CD4-positive, alpha-beta T cell (primary cell): Measurements from ENCODE around the gene CCNQ. TPM values are rescaled to one million over a fixed set of nuclear protein-coding genes. Genes with fewer than 3 reads are reported as not detected.

Source experiments
- ATAC-seq: fragments of 200-7000 bp; cut with Tn5 transposase; one replicate; pipeline ENCODE4 v1.10.0; 2022; ENCODE audit warnings: mild to moderate bottlenecking; ENCODE audit not compliant: poor library complexity
- CTCF ChIA-PET: fragments of 350-600 bp; sonication (Branson Sonifier 250); formaldehyde crosslinking; loops from one replicate; lab custom pipeline; 2021; ENCODE audit warnings: antibody characterized with exemption, inconsistent platforms; lab: Charles Lee
- POLR2A ChIA-PET: fragments of 350-600 bp; sonication (Branson Sonifier 250); formaldehyde crosslinking; loops from one replicate; lab custom pipeline; 2021; ENCODE audit warnings: antibody characterized with exemption, inconsistent platforms; lab: Charles Lee
- DNase-seq, 14 experiments: peaks; one replicate each; pipeline ENCODE4 v3.0.0-alpha.2; 2013 to 2020; ENCODE audit warnings: mixed read lengths in 2 of 14
- H3K27ac ChIP-seq, 2 donors: one replicate each; pipeline versions ENCODE4 v1.5.1 to v1.7.0; 2013; ENCODE audit warnings: low read length in 2 of 2, low read depth in 1 of 2, mild to moderate bottlenecking in 1 of 2
- H3K27me3 ChIP-seq, 2 experiments: 1 replicate in 1 of 2; 2 replicates in 1 of 2; pipeline versions ENCODE4 v1.6.1 to v1.7.0; 2013; ENCODE audit warnings: low read length in 2 of 2, control low read depth in 1 of 2, mild to moderate bottlenecking in 1 of 2, moderate library complexity in 1 of 2; ENCODE audit not compliant: insufficient read depth in 2 of 2, control insufficient read depth in 1 of 2
- H3K36me3 ChIP-seq: one replicate; pipeline ENCODE4 v1.6.1; 2013; ENCODE audit warnings: low read length, control low read depth; ENCODE audit not compliant: insufficient read depth
- H3K4me1 ChIP-seq: one replicate; pipeline ENCODE4 v1.6.1; 2013; ENCODE audit warnings: low read length, control low read depth; ENCODE audit not compliant: insufficient read depth
- H3K4me3 ChIP-seq: one replicate; pipeline ENCODE4 v1.5.1; 2013; ENCODE audit warnings: mild to moderate bottlenecking, low read length, moderate library complexity
- H3K9me3 ChIP-seq, 2 experiments: 1 replicate in 1 of 2; 2 replicates in 1 of 2; pipeline versions ENCODE4 v1.6.1 to v1.7.0; 2013; ENCODE audit warnings: low read length in 2 of 2, mild to moderate bottlenecking in 2 of 2, control low read depth in 1 of 2, moderate library complexity in 1 of 2; ENCODE audit not compliant: control insufficient read depth in 1 of 2, insufficient read depth in 1 of 2
- H3K27ac Mint-ChIP-seq: one replicate; pipeline ENCODE4 v1.8.0; 2020; ENCODE audit warnings: mixed read lengths
- H3K27me3 Mint-ChIP-seq: one replicate; pipeline ENCODE4 v1.8.0; 2021; ENCODE audit warnings: mixed read lengths
- H3K36me3 Mint-ChIP-seq: one replicate; pipeline ENCODE4 v1.8.0; 2021; ENCODE audit warnings: low read depth, mixed read lengths
- H3K4me1 Mint-ChIP-seq: one replicate; pipeline ENCODE4 v1.8.0; 2021; ENCODE audit warnings: low read depth, mixed read lengths
- H3K4me3 Mint-ChIP-seq: one replicate; pipeline ENCODE4 v1.8.0; 2020; ENCODE audit warnings: mild to moderate bottlenecking, mixed read lengths
- H3K9me3 Mint-ChIP-seq: one replicate; pipeline ENCODE4 v1.8.0; 2020; ENCODE audit warnings: mixed read lengths
- CTCF ChIP-seq: fragments of 200-600 bp; IDR thresholded peaks from one replicate; pipeline ENCODE4 v1.8.0; 2022; ENCODE audit warnings: antibody characterized with exemption, mild to moderate bottlenecking
- intact Hi-C, 2 experiments: fragments of 100-400 bp; cut with DNase I in 1 of 2; cut with micrococcal nuclease in 1 of 2; formaldehyde crosslinking; loops; one replicate each; pipeline versions ENCODE4 v1.15.1 to v1.9.0; 2023 to 2025; cut with DNase I, micrococcal nuclease
- total RNA-seq, 174 experiments: library from RNA in 2 of 174; stranded (reverse) in 2 of 174; gene quantifications; one replicate each; pipeline ENCODE4 v1.2.3 and lab custom pipeline; 2021 to 2026

Gene CCNQ
- total RNA-seq, 2 experiments from 2014 or later, result 13.9 to 14.1 TPM

- Mint-ChIP-seq H3K9me3 (no peaks in the 10 kb centered on the region), H3K4me3 (peak overlapping the region; percentile 90), H3K27ac (peak overlapping the region; percentile 50), H3K36me3 (peaks cover 14% of the 10 kb centered on the region), H3K27me3 (no peaks in the 10 kb centered on the region), H3K4me1 (peaks cover 45% of the 10 kb centered on the region)
- Histone ChIP-seq H3K4me1 (peaks cover 51% of the 10 kb centered on the region), H3K36me3 (peaks cover 8% of the 10 kb centered on the region), H3K27ac (no peak overlapping the region), H3K4me3 (peak overlapping the region; percentile 79), H3K27me3 (no peaks in the 10 kb centered on the region), H3K9me3 (no peaks in the 10 kb centered on the region)
- ChIA-PET POLR2A (interaction anchor here (1.0 to 1.2 kb wide), 3 partner anchors 17 to 658 kb away, joined by 3 to 9 read pairs (median 3); no protein-coding TSS in a partner anchor), CTCF (interaction anchor here (1.1 to 2.3 kb wide), 2 partner anchors 10 to 658 kb away, joined by 4 to 11 read pairs; no protein-coding TSS in a partner anchor)
- DNase-seq, result peak in 4 of 14 experiments; percentile 22 to 37 (median 23)
- no peak for TF ChIP-seq CTCF
- ATAC-seq, result no peak
- intact Hi-C loops, result loop anchor here in 1 of 2 experiments (5.0 kb wide), 2 partner anchors 122 to 658 kb away; partner anchors contain the start of genes ABCD1 and BCAP31
These were observed 1.1 kb upstream of the CCNQ start for GRCh38 chrX:153600032-153600373.

- ChIA-PET POLR2A (interaction anchor here (0.9 to 1.2 kb wide), 3 partner anchors 11 to 45 kb away, joined by 3 to 9 read pairs (median 4); no protein-coding TSS in a partner anchor), CTCF (interaction anchor here (1.1 to 2.3 kb wide), 2 partner anchors 11 to 658 kb away, joined by 4 to 11 read pairs; no protein-coding TSS in a partner anchor)
- TF ChIP-seq CTCF, result no peak
- intact Hi-C loops, result loop anchor here in 1 of 2 experiments (5.0 kb wide), 4 partner anchors 123 to 767 kb away; partner anchors contain the start of genes ABCD1, BCAP31, CETN2 and HAUS7
- Histone ChIP-seq H3K36me3 (peaks cover 14% of the 10 kb centered on the region), H3K27ac (peak overlapping the region in 1 of 2 donors; percentile 34), H3K4me1 (peaks cover 51% of the 10 kb centered on the region), H3K9me3 (no peaks in the 10 kb centered on the region), H3K27me3 (no peaks in the 10 kb centered on the region), H3K4me3 (peak overlapping the region; percentile 79)
- no peaks in the 10 kb centered on the region for H3K9me3 Mint-ChIP-seq
- H3K36me3 Mint-ChIP-seq, result peaks cover 14% of the 10 kb centered on the region
- no peaks in the 10 kb centered on the region for H3K27me3 Mint-ChIP-seq
- peaks cover 45% of the 10 kb centered on the region for H3K4me1 Mint-ChIP-seq
- ATAC-seq, result peak; percentile 81
- H3K4me3 Mint-ChIP-seq, result peak overlapping the region; percentile 90
- peak; percentile 66 to 94 (median 84) for DNase-seq
- H3K27ac Mint-ChIP-seq, result peak overlapping the region; percentile 50
These were observed 473 bp upstream of the CCNQ start for GRCh38 chrX:153599192-153600031.

- H3K27me3 Mint-ChIP-seq, result no peaks in the 10 kb centered on the region
- DNase-seq (no peak), ATAC-seq (no peak)
- H3K27ac Mint-ChIP-seq, result peak overlapping the region; percentile 67
- H3K27me3 ChIP-seq, result no peaks in the 10 kb centered on the region
- H3K4me1 Mint-ChIP-seq, result peaks cover 33% of the 10 kb centered on the region
- H3K4me1 ChIP-seq, result peaks cover 39% of the 10 kb centered on the region
- H3K4me3 ChIP-seq, result no peak overlapping the region
- no peak overlapping the region for H3K27ac ChIP-seq
- H3K36me3 Mint-ChIP-seq, result peaks cover 30% of the 10 kb centered on the region
- peaks cover 35% of the 10 kb centered on the region for H3K36me3 ChIP-seq
- intact Hi-C loops, result loop anchor here in 1 of 2 experiments (5.0 kb wide), 2 partner anchors 125 to 765 kb away; partner anchors contain the start of genes CETN2, HAUS7 and NSDHL
- POLR2A ChIA-PET, result interaction anchor here (1.5 kb wide), 1 partner anchor 14 kb away, joined by 10 read pairs; no protein-coding TSS in a partner anchor
- no peak for TF ChIP-seq CTCF
- peak overlapping the region; percentile 92 for H3K4me3 Mint-ChIP-seq
- no peaks in the 10 kb centered on the region for H3K9me3 ChIP-seq
- CTCF ChIA-PET, result interaction anchor here (1.0 kb wide), 1 partner anchor 43 kb away, joined by 3 read pairs; no protein-coding TSS in a partner anchor
- no peaks in the 10 kb centered on the region for H3K9me3 Mint-ChIP-seq
These were observed 1.8 kb downstream of the CCNQ start for GRCh38 chrX:153596981-153597750.
